SJSA1 (cell line): ENCODE data around the gene TP53TG5. TPM values are rescaled to one million over a fixed set of nuclear protein-coding genes. Genes with fewer than 3 reads are reported as not detected.
A peak's percentile ranks its signal among the peaks of the same experiment; 100 is the strongest.

Experiments
- DNase-seq, 2 experiments: peaks; one replicate each; pipeline ENCODE4 v3.0.0-alpha.2; 2015 to 2020; ENCODE audit warnings: low spot score in 2 of 2, low read depth in 1 of 2
- H3K27ac ChIP-seq: fragments of 250-450 bp; sonication (Bioruptor Pico); 2 replicates; pipeline ENCODE4 v1.5.1; 2020; ENCODE audit warnings: mild to moderate bottlenecking, moderate library complexity
- H3K27me3 ChIP-seq: fragments of 250-450 bp; sonication (Bioruptor Pico); replicated peaks from 2 replicates; pipeline ENCODE4 v1.5.1; 2020; ENCODE audit warnings: mild to moderate bottlenecking, moderate library complexity
- H3K36me3 ChIP-seq: fragments of 250-450 bp; sonication (Bioruptor Pico); 2 replicates; pipeline ENCODE4 v1.5.1; 2020; ENCODE audit warnings: mild to moderate bottlenecking
- H3K4me1 ChIP-seq: fragments of 250-450 bp; sonication (Bioruptor Pico); replicated peaks from 2 replicates; pipeline ENCODE4 v1.6.1; 2021; ENCODE audit warnings: mild to moderate bottlenecking
- H3K4me3 ChIP-seq: fragments of 250-450 bp; sonication (Bioruptor Pico); 2 replicates; pipeline ENCODE4 v1.5.1; 2020; ENCODE audit warnings: mild to moderate bottlenecking
- H3K9me3 ChIP-seq: fragments of 250-450 bp; sonication (Bioruptor Pico); replicated peaks from 2 replicates; pipeline ENCODE4 v1.5.1; 2020; ENCODE audit warnings: mild to moderate bottlenecking
- total RNA-seq: library from RNA; depleted of rRNA; stranded (reverse); fragments of >200 nt; shearing (Covaris generic); gene quantifications from 2 replicates; pipeline ENCODE4 v1.2.3, GENCODE V29; 2014

TP53TG5 gene
- total RNA-seq, 1 experiment from 2014 or later, result not detected

GRCh38 chr20:45409521-45410272, 31.6 kb upstream of the TP53TG5 start:
- no peaks in the 10 kb centered on the region; the same call in 1 of the 2 replicates for H3K9me3 ChIP-seq
- no peak overlapping the region for H3K27ac ChIP-seq
- H3K27me3 ChIP-seq, result peaks cover 32% of the 10 kb centered on the region
- DNase-seq, result no peak
- peaks cover 13% of the 10 kb centered on the region for H3K4me1 ChIP-seq
- no peak overlapping the region for H3K4me3 ChIP-seq
- 0 out of 2 replicates have a peak, but pooled peaks cover 2% of the 10 kb centered on the region for H3K36me3 ChIP-seq

- no peak overlapping the region for H3K4me3 ChIP-seq
- peaks cover 13% of the 10 kb centered on the region for H3K4me1 ChIP-seq
These were observed 30.6 kb upstream of the TP53TG5 start for GRCh38 chr20:45408646-45409213.

GRCh38 chr20:45407783-45408645, 29.9 kb upstream of the TP53TG5 start, which contains the start of gene DBNDD2:
DBNDD2 (plus strand) TSS chr20:45408289; CDS start chr20:45408468, 179 bp downstream.
- H3K36me3 ChIP-seq, result 0 out of 2 replicates have a peak, but pooled peaks cover 2% of the 10 kb centered on the region
- no peak within 1 kb of the TSS for H3K4me3 ChIP-seq
- no peak for DNase-seq
- peaks cover 38% of the 10 kb centered on the region for H3K27me3 ChIP-seq
- H3K27ac ChIP-seq, result no peak within 1 kb of the TSS
- no peaks in the 10 kb centered on the region; the same call in 1 of the 2 replicates for H3K9me3 ChIP-seq
- H3K4me1 ChIP-seq, result peaks cover 13% of the 10 kb centered on the region

More at GRCh38 chr20:45408646-45409213, 30.6 kb upstream of the TP53TG5 start:
- H3K27me3 ChIP-seq, result peaks cover 38% of the 10 kb centered on the region
- H3K36me3 ChIP-seq, result 0 out of 2 replicates have a peak, but pooled peaks cover 2% of the 10 kb centered on the region
- H3K27ac ChIP-seq, result no peak overlapping the region
- H3K9me3 ChIP-seq, result no peaks in the 10 kb centered on the region; the same call in 1 of the 2 replicates
- no peak for DNase-seq

GRCh38 chr20:45407067-45407745, 29.1 kb upstream of the TP53TG5 start:
- peaks cover 38% of the 10 kb centered on the region for H3K27me3 ChIP-seq
- no peak overlapping the region for H3K27ac ChIP-seq
- H3K4me3 ChIP-seq, result no peak overlapping the region
- H3K9me3 ChIP-seq, result no peaks in the 10 kb centered on the region; the same call in 1 of the 2 replicates
- H3K36me3 ChIP-seq, result 0 out of 2 replicates have a peak, but pooled peaks cover 2% of the 10 kb centered on the region
- H3K4me1 ChIP-seq, result peaks cover 13% of the 10 kb centered on the region
- no peak for DNase-seq

- Histone ChIP-seq H3K4me3 (peak overlapping the region; percentile 29), H3K9me3 (no peaks in the 10 kb centered on the region; the same call in 1 of the 2 replicates), H3K36me3 (0 out of 2 replicates have a peak, but pooled peaks cover 2% of the 10 kb centered on the region), H3K27me3 (peaks cover 38% of the 10 kb centered on the region), H3K4me1 (peaks cover 13% of the 10 kb centered on the region), H3K27ac (no peak overlapping the region)
- DNase-seq, result no peak
These were observed 28.3 kb upstream of the TP53TG5 start for GRCh38 chr20:45406260-45407066.

- Histone ChIP-seq H3K36me3 (0 out of 2 replicates have a peak, but pooled peaks cover 2% of the 10 kb centered on the region), H3K27ac (no peak overlapping the region), H3K27me3 (peaks cover 38% of the 10 kb centered on the region), H3K4me3 (peak overlapping the region; percentile 29), H3K9me3 (peaks cover 4% of the 10 kb centered on the region; the same call in 1 of the 2 replicates), H3K4me1 (peaks cover 13% of the 10 kb centered on the region)
- DNase-seq, result no peak
These were observed 27.6 kb upstream of the TP53TG5 start for GRCh38 chr20:45405571-45406259.

- Histone ChIP-seq H3K36me3 (0 out of 2 replicates have a peak, but pooled peaks cover 2% of the 10 kb centered on the region), H3K4me3 (no peak overlapping the region), H3K27me3 (peaks cover 38% of the 10 kb centered on the region), H3K27ac (no peak overlapping the region), H3K4me1 (peaks cover 13% of the 10 kb centered on the region), H3K9me3 (peaks cover 9% of the 10 kb centered on the region; the same call in 1 of the 2 replicates)
- DNase-seq, result no peak
These were observed 26.3 kb upstream of the TP53TG5 start for GRCh38 chr20:45404438-45404837.

- H3K27ac ChIP-seq, result no peak overlapping the region
- peaks cover 9% of the 10 kb centered on the region; the same call in 1 of the 2 replicates for H3K9me3 ChIP-seq
- H3K4me1 ChIP-seq, result peaks cover 13% of the 10 kb centered on the region
- no peak for DNase-seq
- no peak overlapping the region for H3K4me3 ChIP-seq
- H3K36me3 ChIP-seq, result 0 out of 2 replicates have a peak, but pooled peaks cover 2% of the 10 kb centered on the region
- peaks cover 34% of the 10 kb centered on the region for H3K27me3 ChIP-seq
These were observed 24.8 kb upstream of the TP53TG5 start for GRCh38 chr20:45402946-45403345.

GRCh38 chr20:45400346-45401031, 22.4 kb upstream of the TP53TG5 start:
- H3K27ac ChIP-seq, result no peak overlapping the region
- peaks cover 10% of the 10 kb centered on the region for H3K27me3 ChIP-seq
- DNase-seq, result no peak
- peaks cover 9% of the 10 kb centered on the region; the same call in 1 of the 2 replicates for H3K9me3 ChIP-seq
- no peak overlapping the region for H3K4me3 ChIP-seq
- H3K36me3 ChIP-seq, result no peaks in the 10 kb centered on the region
- peaks cover under 1% of the 10 kb centered on the region; the same call in 1 of the 2 replicates for H3K4me1 ChIP-seq

- H3K27me3 ChIP-seq, result peaks cover under 1% of the 10 kb centered on the region; the same call in 1 of the 2 replicates
- DNase-seq, result no peak
- H3K36me3 ChIP-seq, result no peaks in the 10 kb centered on the region
- H3K4me3 ChIP-seq, result no peak overlapping the region
- no peak overlapping the region for H3K27ac ChIP-seq
- H3K4me1 ChIP-seq, result no peaks in the 10 kb centered on the region
- peaks cover 9% of the 10 kb centered on the region; the same call in 1 of the 2 replicates for H3K9me3 ChIP-seq
These were observed 20.9 kb upstream of the TP53TG5 start for GRCh38 chr20:45399018-45399417.

GRCh38 chr20:45395114-45395415, 16.9 kb upstream of the TP53TG5 start:
- no peaks in the 10 kb centered on the region for H3K4me1 ChIP-seq
- no peak for DNase-seq
- H3K36me3 ChIP-seq, result no peaks in the 10 kb centered on the region
- no peaks in the 10 kb centered on the region for H3K27me3 ChIP-seq
- no peak overlapping the region for H3K4me3 ChIP-seq
- no peak overlapping the region for H3K27ac ChIP-seq
- no peaks in the 10 kb centered on the region; the same call in 1 of the 2 replicates for H3K9me3 ChIP-seq
